Epidermal melanocyte (primary cell): ENCODE data around the gene DPP6.
"Not testable (repeated sequence)": the region's sequence is repeated elsewhere in the genome, so short reads cannot be mapped to it uniquely, and the experiment has no call there.

Experiments
- DNase-seq: peaks from one replicate; pipeline ENCODE4 v3.0.0; 2011; ENCODE audit warnings: low spot score; ENCODE audit not compliant: insufficient read length

Gene DPP6

DNA sequence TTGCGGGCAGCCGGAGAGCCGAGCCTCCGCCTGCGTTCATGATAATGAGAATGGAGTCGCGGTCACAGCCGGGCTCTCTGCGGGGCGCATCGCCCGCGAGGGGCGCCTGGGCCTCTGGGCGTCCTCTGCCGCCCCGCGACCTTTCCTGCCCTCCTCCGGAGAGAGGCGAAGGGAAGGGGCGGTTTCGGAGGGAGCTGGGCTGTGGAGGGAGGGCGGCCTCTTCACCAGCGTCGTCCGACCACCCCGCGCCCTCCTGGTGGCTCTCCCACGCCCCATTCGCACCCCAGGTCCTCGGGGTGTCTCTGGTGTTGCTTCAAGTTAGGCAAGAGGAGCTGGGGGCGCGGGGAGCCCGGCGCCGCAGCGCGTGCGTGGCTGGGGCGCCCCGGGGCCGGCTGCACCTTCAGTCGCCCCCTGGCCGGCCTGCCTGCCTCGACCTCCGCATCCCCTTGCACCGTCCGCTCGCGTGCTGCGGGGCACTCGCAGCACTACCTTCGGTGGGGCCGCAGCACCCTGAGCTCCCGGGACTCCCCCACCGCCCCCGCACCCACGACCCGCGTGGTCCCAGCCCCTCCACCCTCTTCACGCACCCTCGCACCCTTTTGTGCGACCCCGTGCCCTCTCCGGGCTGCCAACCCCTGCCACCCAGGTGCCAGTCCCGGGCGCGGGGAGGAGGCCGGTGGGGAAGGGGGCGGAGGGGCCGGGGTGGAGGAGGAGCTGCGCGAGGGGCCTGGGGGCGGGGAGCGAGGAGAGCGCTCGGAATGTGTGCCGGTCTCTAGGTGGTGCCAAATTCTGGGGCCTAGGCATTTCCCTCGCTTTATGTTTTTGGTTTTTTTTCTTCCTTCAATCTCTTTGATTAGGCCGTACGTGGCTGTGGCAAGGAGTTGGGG, at the start of gene DPP6:
Gene DPP6 (plus strand): TSS at position 756 of the 887 bp plus-strand sequence.
- not testable (repeated sequence) for DNase-seq

GRCh38 chr7:154009423-154009911, 42.7 kb upstream of the DPP6 start:
- DNase-seq: not testable (repeated sequence)

- not testable (repeated sequence) for DNase-seq
Measured at GRCh38 chr7:154010726-154011568, 41.3 kb upstream of the DPP6 start.

- not testable (repeated sequence) for DNase-seq
Measured at GRCh38 chr7:154012800-154013199, 39.4 kb upstream of the DPP6 start.

GRCh38 chr7:154015636-154016035, 36.6 kb upstream of the DPP6 start:
- not testable (repeated sequence) for DNase-seq

DNA sequence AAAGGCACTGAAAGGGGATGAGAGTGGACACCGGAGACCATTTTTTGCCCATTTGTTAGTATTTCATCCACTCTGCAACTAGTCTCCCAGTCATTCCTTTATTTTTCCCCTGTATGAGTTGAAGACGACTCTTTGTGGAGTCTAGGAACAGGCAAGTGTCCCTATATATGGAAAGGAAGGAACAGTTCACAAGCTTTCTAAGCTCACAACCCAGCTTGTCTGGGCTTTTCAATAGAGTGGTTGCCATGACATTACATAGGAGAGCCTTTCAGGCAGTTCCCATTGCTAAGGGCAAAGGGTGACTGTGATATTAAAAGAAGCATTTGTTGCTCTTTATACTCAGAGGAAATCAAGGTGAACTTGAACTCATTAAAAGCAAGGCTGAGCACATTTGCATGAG, 33.8 kb upstream of the DPP6 start:
- DNase-seq: not testable (repeated sequence)

GRCh38 chr7:154027805-154028204, 24.4 kb upstream of the DPP6 start:
- not testable (repeated sequence) for DNase-seq

GRCh38 chr7:154030476-154031080, 21.6 kb upstream of the DPP6 start:
- not testable (repeated sequence) for DNase-seq

DNA sequence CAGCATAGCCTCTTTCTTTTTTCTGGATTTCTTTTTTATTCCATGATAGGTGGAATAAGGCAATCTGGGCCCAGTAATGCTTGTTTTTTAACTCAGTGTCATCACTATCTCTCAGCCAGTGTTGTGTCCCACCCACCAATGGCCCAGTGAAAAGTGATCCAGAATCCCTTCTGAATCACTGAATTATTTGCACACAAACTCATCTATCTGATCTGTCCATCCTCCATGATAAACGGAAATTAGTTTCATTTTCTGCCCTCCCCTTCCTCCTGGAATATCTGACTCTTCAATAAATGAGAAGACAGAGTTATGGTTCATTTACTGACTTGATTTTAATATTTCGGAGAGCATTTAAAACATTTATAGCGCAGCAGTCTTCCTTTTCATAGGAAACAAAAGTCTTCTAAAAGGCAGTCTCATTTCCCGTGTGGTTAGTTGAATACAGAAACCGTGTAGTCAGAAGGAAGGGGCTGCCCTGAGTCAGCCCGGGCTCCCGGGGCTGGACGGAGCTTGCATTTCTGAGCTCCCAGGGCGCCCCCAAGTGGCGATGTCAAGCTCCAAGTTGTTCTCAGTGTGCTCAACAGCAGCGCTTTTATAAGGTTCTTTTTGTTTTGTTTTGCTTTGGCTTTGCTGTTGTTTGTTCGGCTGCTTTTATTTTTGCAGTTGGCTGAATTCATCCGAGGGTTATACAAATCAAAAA, 12.6 kb upstream of the DPP6 start:
- not testable (repeated sequence) for DNase-seq

DNA sequence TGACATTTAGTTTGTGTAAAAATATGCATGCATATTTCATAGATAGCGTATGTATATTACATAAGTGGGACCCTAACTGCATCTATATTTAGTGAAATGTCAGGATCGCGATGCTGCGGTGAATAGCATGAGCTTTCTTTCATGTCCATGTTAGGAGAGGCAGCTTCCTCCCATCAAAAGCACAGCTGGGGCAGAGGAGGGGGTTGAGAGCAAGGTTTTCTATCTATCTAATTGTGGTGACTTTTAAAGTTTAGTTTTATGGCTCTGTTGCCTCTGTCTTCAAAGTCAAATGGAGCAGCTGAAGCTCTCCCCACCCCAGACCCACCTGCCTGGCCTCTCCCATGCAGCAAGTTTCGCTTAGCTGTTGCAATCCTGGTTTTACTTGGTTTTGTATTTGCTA, 1.8 kb upstream of the DPP6 start:
- DNase-seq: not testable (repeated sequence)

DNA sequence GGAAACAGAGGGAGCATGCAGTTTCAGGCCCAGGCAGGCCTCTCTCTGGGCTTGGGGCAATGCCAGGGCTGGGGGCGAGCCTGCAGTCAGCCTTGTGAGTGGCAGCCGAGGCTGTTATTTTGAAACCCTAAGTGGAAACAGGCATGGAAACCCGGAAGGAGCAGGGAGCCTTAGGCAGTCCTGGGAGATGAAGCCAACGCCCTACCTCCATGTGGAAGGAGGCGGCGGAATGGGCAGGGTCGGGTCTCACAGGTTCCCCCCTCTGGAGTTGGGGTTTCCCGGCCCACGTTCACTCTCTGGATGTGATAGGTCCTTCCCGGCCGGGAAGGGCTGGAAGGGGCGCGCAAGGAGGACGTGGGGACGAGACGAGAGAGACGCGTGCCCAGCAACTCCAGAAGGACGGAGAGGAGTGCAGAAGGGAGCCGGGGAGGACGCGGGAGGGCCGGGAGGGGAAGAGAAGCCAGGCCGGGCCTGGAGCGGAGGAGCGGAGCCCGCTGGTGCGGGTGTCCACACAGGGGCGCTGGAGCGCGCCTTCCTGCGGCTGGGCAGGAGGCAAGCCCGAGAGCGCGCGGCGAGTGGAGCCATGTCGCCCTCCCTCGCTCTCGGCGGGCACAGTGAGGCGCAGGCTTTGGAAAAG, 1.1 kb upstream of the DPP6 start:
- not testable (repeated sequence) for DNase-seq

- not testable (repeated sequence) for DNase-seq
Measured at GRCh38 chr7:154052530-154053252, 493 bp downstream of the DPP6 start.

DNA sequence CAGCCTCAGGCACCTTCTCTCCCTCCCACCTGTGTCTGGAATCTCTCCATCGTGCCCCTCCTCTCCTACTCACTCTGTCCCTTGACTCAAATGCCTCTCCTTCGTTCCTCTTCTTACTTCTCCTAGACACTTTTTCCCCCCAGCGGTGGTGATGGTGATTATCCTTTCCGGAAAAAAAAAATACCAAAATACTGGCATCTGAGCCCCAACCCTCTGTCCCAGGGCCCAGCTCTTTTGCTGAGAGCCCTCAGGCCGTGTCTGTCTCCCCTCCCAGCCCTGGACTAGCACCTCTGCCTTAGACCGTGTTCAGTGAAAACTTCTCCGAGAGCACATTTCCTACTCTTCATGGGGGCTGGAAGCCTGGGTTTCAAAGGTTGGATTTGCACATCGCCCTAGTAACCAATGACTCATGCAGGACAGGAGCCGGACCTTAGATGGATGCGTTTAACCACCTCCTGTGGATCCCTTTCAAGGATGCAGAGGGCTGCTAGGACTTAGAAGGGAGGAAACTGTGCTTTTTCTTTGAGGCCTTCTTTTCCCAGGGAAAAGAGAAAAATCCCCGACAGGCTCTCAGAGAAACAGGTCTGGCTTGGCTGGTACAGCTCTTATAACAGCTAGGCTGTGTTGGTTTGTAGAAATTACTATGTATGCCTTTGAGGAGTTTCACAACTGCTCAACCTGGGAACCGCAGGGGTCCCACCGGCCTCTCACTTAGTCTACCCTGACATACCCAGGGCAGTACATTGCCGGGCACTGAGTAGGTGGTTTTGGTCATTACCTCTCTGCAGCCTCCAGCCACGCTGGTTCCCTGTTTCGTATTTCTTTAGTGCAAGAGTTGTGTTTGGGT, 1.5 kb downstream of the DPP6 start:
- not testable (repeated sequence) for DNase-seq

DNA sequence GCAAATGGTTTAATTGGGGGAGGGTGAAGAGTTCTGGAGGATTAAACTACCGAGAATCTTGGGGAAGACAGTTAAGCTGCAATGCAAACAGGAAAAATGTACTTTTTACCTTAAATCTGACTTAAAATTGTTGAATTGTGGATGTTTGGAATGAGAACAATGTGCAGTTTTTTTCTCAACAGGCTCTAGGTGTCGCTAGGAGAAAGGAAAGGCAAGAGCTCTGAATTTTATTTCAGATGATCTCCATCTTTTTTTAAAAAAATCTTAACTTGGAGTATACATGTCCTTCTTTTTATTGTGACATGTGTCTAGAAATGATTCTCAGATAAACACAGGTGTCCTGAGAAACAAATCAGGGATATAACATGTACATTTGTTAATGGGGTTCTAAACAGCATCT, 2.5 kb downstream of the DPP6 start:
- DNase-seq: not testable (repeated sequence)

GRCh38 chr7:154055491-154056106, 3.4 kb downstream of the DPP6 start:
- not testable (repeated sequence) for DNase-seq

DNA sequence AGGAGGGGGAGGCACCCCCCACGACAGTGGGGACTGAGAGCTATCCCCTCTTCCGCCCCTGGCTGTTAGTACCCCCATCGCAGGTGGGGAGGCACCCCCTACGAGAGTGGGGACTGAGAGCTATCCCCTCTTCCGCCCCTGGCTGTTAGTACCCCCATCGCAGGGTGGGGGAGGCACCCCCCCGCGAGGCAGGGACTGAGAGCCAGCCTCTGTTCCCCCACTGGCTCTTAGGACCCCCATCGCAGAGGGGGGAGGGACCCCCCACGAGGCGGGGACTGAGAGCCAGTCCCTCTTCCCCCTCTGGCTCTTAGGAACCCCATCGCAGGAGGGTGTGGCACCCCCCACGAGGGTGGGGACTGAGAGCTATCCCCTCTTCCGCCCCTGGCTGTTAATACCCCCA, 6.6 kb downstream of the DPP6 start:
- DNase-seq: not testable (repeated sequence)

GRCh38 chr7:154060551-154060950, 8.4 kb downstream of the DPP6 start:
- DNase-seq: not testable (repeated sequence)

- DNase-seq: not testable (repeated sequence)
Measured at GRCh38 chr7:154071833-154072232, 19.6 kb downstream of the DPP6 start.
